Endometrial microvascular endothelial cells (primary cell): ENCODE data around the gene TLE4. TPM values are rescaled to one million over a fixed set of nuclear protein-coding genes. Genes with fewer than 3 reads are reported as not detected.
"Not testable (repeated sequence)": the region's sequence is repeated elsewhere in the genome, so short reads cannot be mapped to it uniquely, and the experiment has no call there.

ENCODE experiments used
- in situ Hi-C: cut with HindIII; loops from 2 replicates; pipeline ENCODE4 v1.10.0; 2017; ENCODE audit warnings: low sequenced_read_pairs, low pct_unique_long_range_greater_than_20kb; ENCODE audit errors: inconsistent ontology term
- total RNA-seq: library from RNA; depleted of rRNA; stranded (reverse); fragments of >200 nt; gene quantifications from one replicate; pipeline ENCODE4 v1.2.3, GENCODE V29; 2015; ENCODE audit errors: inconsistent ontology term

The TLE4 gene
- total RNA-seq, 1 donor from 2014 or later, result 42.6 TPM

DNA sequence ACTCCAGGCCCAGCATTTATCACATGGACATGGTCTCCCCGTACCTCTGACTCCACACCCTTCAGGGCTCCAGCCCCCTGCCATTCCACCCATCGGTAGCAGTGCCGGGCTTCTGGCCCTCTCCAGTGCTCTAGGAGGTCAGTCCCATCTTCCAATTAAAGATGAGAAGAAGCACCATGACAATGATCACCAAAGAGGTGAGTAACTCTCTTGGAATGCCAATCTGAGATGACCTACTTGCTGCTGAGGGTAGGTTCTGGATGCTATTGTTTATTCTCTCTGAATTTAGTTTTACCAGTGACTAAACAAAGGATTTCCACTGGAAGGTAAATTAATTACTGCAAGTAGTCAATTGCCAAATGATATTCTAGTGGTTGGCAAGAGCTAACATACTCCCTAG lies 80.8 kb downstream of the TLE4 start:
- in situ Hi-C loops, result no loop called here

DNA sequence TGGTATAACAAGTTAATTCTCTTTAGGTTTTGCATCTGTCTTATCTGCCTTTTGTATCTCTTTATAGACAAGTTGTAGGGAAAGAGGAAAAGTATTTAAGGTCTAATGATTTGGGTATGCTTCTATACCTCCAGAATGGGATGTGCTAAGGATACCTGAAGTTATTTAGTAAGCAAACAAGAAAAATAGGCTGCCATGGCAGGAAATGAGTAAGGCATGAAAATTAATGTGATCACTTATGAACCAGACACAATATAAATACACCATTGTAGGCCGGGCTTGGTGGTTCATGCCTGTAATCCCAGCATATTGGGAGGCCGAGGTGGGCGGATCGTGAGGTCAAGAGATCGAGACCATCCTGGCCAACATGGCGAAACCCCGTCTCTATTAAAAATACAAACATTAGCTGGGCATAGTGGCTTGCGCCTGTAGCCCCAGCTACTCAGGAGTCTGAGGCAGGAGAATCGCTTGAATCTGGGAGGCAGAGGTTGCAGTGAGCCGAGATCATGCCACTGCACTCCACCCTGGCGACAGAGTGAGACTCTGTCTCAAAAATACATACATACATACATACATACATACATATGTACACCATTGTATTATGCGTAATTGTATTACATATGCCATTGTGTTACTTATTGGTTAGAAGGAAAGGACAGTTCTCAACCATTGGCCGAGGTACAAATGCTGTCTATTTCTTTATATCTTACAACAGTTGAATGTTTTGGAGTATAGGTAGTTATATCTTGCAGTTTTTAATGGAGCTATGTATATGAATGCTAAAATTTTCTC lies 83.0 kb downstream of the TLE4 start:
- in situ Hi-C loops, result not testable (repeated sequence)

DNA sequence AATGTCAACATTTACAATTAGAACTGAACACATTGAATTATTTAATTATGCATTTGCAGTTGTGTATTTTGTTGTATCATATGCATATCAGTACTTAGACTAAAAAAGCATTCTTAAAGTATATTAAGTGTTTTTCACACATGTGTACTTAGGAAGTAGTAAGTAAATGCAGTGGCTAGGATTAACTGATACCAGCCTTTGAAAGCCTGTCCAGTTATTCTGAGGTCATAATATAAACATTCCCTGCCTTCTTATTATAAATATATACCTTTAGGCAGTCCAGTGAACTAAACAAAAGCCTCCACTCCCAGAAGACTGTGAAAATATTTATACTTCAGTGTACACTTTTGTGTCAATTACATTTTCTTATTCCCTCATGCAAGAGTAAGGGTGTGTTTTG lies 83.8 kb downstream of the TLE4 start:
- in situ Hi-C loops, result no loop called here

DNA sequence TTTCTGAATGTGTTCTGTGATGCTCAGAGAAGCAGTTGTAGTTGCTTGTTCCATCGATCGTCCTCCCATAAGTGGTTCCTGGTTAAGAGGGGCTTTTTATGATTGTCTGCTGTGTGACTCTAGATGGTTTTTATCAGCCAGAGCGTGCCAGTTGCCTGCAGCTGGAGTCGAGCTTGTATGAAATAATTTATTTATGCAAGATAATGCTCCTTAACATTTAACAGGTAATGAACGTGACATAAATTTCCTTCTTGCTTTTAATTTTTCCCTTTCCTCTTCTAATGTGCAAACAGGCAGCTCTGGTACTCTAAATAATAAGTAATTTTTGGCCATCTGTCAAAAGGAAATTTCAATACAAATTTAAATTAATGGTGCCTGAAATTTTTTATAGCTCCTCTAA lies 84.4 kb downstream of the TLE4 start:
- in situ Hi-C loops, result no loop called here

DNA sequence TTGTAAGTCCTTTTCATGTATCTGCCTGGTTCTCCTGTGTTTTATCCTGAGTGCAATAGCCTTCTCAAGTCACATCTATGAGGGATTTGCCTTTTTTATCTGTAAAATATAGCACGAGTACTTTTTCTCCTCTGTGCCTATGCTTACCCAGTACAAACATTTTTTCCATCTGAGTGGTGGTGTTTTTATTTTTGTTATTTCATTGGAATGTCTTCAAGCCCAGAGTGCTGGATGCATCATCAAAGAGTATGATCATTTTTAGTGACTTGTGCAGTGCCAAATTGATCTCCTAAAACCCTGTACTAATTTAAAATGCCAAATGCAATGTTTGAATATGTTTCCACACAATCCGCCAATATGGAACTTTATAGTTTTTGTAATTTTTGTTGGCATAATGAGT lies 86.1 kb downstream of the TLE4 start:
- in situ Hi-C loops, result no loop called here

DNA sequence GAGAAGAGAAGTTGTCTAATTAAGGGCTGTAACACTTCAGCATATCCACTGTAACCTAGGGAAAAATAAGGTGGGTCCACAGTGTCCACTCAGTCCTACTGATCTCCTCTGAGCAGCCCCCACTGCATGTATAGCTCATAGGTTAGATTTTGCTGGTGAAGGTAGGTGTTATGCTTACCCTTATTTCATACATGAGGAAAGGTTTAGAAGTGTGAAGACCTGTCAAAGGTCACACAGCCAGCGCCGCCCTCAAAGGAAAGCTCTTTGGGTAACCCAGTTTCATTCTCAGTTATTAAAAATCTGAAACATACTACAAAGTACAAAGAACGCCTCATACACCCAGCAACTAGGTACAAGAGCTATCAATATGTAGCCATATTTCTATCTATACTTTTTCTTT lies 87.2 kb downstream of the TLE4 start:
- in situ Hi-C loops, result no loop called here

DNA sequence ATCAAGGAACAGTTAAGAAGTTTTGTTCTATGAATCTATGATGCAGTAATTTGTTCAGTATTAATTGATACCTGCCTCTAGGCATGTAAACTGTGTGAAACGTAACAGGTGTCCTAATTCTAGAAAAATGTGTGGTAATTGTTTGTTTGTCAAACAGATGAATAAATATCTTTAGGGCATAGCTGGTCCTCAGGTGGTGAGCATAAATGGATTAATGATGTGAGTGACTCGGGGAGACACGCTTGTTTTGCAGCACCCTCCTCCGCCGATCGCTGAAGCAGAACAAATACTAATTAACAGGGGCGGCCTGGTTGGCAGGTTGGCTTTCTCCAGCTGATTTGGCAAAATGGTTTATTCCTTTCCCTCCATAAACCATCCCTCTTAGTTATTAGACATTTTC lies 88.8 kb downstream of the TLE4 start:
- in situ Hi-C loops, result no loop called here

DNA sequence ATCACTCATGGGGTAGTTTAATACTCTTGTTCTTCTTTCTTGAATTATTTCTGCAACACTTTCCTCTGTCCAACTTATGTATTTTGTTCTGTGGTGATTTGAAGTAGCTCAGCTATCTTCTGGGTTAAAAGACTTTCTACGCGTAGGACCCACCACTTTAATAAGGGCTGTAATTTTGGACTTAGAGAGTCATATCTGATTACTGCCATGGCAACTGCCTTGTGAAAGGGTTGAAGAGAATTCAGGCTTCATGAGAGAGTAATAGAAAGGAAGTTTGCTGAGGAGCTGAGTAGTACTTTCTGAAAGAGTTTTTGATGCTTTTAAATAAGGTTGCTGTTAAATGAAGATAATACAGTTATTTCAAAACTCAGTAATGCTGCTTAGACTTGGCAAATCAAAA lies 89.5 kb downstream of the TLE4 start:
- in situ Hi-C loops, result no loop called here

DNA sequence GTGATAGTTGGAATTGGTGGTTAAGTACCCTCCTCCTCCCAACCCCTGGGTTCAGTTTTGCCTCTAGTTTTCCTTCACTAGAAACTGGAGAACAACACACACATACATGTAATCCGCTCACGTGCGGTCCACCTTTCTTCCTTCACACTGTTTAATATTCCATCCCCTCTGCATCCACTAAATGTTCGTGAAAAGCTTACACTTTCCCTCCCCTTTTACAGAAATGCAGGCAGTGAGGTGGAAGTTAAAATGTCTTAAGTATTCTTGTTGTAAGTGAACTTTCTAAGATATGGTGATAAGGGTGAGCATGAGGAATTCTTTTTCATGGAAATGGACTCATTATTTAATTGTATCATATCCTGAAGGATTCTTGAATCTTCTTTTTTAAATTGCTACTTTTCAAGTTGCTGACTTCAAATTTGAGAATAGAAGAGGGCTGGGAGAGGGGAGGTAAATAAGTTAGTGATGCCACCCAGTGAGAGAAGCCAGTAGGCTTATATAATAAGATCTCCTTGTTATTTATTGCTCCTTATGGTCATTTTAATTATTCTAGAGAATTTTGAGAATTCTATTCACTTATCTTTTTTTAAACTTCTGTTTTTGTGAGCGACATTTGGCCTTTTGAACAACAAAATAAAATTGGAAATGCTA lies 90.2 kb downstream of the TLE4 start:
- in situ Hi-C loops, result no loop called here

DNA sequence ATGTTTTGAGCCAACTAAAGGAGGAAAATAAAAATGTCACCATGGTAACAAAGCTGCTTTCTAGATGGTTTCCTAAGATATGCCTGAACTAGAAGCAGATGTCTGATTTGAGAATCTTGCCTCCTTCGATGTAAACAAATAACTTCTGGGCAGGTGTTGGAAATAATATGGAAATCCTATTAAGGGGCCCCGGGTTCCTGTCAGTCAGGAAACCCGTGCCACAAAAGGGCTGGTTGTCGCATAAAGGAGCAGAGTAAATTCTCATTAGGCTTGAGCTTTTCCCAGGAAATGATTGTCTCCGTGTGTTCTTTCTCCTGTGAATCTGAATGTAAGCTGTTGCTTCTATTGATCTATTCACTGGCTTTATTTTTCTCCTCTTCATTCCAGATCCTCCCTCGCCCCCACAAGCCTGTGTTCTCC lies 90.8 kb downstream of the TLE4 start:
- in situ Hi-C loops, result no loop called here

DNA sequence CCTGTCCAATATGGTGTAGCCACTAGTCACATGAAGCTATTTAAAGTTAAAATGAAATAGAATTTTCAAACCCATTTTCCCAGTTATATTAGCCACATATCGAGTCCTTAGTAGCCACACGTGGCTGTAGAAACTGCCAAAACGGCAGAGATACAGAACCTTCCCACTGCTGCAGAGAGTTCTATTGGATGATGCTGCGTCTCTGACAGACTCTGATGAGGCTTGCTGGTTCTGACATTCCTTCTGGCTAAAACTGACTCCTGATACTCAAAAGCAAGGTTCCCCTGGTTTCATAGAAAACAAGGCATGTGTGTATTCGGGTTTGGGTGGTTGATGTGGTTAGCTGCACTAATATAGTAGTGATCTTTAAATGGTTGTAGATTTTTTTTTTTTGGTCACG lies 91.5 kb downstream of the TLE4 start:
- in situ Hi-C loops, result no loop called here

DNA sequence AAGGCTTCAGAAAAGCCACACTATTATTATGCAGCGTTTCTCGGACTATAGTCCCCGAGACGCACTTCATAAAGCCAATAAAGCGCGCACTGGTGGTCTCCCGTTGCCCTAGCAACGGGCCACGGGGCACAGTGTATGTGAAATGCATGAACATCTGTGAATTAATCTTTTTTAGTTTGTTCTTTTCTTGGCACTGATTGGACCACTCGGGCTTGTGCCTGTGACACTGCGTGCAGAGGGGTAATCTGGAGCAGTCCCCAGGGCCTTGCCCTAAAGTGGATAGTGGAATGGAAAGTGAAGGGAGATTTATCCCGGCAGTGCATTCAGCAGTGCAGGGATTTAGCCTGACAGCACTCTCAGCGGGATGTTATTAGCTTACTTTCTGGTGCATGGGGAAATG lies 92.1 kb downstream of the TLE4 start:
- in situ Hi-C loops, result no loop called here

DNA sequence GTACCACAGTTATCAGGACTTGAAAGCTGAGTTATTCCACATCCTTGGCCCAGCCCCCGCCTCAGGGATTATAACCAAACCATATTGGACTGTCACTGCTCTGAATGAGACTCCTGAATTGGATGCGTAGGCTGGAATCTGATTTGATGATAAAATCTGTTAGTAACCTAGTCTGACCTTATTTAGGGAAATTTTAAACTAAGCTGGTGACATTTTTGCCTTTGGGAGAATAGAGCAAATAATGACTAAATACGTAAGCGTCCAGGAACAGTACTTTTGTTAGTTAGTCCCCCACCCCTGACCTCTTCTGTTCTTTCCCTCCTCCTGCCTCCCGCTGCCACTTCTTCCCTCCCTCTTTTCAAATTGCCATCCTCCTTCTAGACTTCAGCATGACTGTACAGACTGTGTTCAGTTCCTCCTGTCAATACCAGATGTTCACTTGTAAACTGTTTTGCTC lies 92.6 kb downstream of the TLE4 start:
- in situ Hi-C loops, result no loop called here

DNA sequence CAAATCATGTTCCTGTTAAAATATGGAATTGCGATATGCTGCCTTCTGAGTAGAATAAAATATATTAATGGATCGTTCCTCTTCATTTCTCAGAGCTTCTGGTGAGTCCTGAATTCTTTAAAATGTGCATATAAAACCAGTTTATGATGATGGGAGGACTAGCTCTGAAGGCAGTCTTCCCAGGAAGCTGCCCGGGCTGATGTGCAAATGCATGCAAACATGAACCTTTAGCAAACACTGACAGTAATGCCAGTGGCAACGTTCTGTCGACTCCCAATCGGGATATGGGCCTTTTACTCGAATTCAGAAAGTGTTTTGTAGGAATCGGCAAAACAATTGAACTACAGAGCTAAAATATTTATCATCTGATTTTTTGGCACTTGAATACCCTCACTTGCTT lies 93.6 kb downstream of the TLE4 start:
- in situ Hi-C loops, result no loop called here

DNA sequence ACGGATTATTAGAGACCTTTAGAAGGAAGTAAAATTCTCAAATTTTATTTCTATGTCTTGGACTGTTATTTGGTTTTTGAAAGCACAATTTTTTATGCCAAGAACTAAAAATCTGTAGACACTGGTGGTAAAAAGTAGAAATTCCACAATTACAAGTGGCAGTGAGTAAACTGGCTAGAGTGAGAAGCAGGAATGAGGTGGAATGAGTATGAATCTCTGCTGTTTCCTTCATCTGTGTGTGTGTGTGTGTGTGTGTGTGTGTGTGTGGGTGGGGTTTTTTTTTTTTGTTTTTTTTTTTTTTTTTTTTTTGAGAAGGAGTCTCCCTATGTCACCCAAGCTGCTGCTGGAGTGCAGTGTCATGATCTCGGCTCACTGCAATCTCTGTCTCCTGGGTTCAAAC lies 94.2 kb downstream of the TLE4 start:
- in situ Hi-C loops, result no loop called here

DNA sequence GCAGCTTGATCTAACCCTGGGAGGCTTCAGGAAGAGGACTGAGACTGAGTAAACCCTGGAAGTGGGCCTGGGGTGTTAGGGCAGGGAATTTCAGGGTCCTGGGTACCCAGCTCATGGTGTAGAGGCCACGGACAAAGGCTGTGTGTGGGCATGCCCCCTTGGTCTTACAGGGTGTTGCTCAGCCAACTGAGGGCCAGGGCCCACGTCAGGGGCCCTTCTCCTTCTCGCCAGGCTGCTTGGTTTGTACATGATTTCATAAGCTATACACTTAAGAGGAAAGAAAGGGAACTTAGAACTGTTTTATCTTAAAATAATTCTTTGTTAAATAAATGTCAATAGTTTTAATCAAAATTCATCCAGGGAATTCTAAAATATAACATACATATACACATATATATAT lies 95.4 kb downstream of the TLE4 start:
- in situ Hi-C loops, result no loop called here

DNA sequence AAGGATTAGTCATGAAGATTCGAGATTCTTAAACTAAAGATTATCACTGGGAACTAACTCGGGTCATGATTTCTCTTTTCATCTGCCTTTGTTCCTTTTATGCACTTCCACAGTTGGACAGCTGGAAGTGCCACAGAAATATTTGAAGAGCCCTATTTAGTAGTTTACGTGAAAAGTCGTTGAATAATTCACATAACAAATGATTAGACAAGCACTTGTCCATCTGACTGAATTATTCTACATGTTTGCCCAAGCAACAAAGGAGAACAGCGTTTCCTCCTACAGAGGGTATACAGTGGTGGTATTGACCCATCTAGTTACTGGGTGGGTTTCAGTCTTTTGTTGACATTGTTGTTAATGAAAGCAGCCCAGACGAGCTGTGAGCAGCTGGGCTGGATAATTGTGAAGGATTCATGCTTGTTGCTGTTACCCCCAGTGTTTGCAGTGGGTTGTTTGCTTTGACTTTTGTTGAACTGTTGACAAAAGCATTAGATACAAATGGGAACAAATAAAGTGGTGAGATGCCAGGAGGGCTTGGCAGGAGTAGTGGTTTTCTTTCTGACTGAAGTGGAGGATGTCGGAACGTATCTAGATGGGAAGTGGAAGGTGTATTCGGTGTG lies 96.2 kb downstream of the TLE4 start:
- in situ Hi-C loops, result no loop called here

DNA sequence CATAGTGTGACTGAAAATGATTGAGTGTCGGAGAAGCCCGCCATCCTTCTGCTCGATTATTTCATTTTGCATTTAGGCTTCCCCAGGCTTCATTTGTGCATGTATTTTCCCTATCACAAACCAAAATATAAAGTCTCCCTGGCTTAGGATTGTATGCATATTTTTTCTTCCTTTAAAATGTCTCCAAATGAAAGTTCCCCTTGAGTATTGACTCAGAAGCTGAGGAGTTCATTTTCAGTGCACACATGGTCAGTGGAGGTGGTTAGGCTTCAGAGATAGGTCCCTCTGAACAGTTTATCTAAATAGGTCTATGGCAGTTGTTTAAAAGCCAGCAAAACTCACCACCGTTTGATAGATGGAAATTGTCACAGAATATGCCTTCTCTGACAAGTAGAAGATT lies 97.2 kb downstream of the TLE4 start:
- in situ Hi-C loops, result no loop called here

DNA sequence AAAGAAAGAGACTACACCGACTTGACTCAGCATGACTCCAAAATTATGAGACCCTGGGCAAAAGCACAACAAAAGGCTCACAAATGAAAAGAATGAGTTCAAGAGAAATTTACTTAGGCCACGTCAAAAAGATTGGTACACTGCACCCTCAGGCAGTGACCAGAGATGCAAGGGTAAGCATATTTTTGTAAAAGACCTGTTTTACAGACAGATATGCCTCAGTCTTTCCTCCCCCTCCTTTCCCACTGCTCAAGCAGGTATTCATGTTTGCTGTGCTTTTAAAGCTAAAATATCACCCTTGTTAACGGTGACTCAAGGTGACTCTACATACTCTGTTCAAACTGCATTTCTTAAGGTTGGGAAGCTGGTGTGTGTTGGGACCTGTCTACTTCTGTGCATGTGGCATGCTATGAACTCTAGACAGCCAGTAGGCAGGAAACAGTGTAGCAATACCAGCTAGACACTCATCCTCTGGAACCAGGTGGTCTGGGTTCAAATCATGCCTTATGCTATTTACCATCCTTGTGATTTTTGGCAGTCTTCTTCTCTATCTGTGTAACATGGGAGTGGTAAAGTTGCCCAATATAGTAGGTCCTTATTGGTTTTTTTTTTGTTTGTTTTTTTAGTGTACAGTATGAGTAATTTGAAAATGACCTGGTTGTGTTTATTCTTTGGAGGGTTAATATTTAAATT lies 98.7 kb downstream of the TLE4 start:
- in situ Hi-C loops, result no loop called here

DNA sequence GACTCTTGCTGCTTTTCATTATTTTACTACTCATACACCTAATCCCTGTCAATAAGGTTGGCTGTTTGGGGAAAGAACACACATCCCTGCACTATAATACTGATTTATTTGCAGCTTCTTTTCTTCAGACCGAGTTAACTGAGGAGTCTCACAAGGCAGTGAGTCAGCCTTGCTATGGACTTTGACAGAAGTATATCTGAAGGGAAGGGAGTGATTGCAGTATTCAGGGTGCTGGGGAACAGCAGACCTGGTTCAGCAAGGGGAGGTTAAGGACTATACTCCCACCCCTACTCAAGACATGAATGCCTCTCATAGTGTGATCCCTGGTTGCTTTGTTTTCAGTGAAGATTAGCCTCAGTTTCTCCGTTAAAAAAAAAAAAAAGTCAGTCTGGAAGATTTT lies 99.8 kb downstream of the TLE4 start:
- in situ Hi-C loops, result no loop called here
